PFSK-1 (cell line): ENCODE results near the gene BPIFB3.

Experiments
- FOXP2 ChIP-seq: optimal IDR thresholded peaks from 2 replicates; pipeline ENCODE3; 2011; ENCODE audit warnings: borderline replicate concordance, control low read depth, inconsistent platforms; ENCODE audit not compliant: insufficient read depth; ENCODE audit errors: extremely low read length, extremely low read depth
- POLR2AphosphoS5 ChIP-seq: IDR thresholded peaks from 2 replicates; pipeline ENCODE4 v1.6.1; 2012; ENCODE audit warnings: low read depth, mild to moderate bottlenecking, control low read depth, low read length, moderate library complexity
- TAF1 ChIP-seq: IDR thresholded peaks from 2 replicates; pipeline ENCODE4 v1.6.1; 2012; ENCODE audit warnings: low read length, control low read depth, borderline replicate concordance; ENCODE audit not compliant: insufficient read depth
- TF ChIP-seq, protein P1 (sequence below), 2 experiments: IDR thresholded peaks; 2 replicates each; pipeline versions ENCODE4 v1.6.1 to v1.8.0; 2011 to 2012; ENCODE audit warnings: low read depth in 2 of 2, low read length in 2 of 2, control low read depth in 1 of 2, inconsistent platforms in 1 of 2, mild to moderate bottlenecking in 1 of 2, moderate library complexity in 1 of 2; ENCODE audit not compliant: insufficient read depth in 1 of 2

- TF ChIP-seq, protein P1, sequence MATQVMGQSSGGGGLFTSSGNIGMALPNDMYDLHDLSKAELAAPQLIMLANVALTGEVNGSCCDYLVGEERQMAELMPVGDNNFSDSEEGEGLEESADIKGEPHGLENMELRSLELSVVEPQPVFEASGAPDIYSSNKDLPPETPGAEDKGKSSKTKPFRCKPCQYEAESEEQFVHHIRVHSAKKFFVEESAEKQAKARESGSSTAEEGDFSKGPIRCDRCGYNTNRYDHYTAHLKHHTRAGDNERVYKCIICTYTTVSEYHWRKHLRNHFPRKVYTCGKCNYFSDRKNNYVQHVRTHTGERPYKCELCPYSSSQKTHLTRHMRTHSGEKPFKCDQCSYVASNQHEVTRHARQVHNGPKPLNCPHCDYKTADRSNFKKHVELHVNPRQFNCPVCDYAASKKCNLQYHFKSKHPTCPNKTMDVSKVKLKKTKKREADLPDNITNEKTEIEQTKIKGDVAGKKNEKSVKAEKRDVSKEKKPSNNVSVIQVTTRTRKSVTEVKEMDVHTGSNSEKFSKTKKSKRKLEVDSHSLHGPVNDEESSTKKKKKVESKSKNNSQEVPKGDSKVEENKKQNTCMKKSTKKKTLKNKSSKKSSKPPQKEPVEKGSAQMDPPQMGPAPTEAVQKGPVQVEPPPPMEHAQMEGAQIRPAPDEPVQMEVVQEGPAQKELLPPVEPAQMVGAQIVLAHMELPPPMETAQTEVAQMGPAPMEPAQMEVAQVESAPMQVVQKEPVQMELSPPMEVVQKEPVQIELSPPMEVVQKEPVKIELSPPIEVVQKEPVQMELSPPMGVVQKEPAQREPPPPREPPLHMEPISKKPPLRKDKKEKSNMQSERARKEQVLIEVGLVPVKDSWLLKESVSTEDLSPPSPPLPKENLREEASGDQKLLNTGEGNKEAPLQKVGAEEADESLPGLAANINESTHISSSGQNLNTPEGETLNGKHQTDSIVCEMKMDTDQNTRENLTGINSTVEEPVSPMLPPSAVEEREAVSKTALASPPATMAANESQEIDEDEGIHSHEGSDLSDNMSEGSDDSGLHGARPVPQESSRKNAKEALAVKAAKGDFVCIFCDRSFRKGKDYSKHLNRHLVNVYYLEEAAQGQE (IDR thresholded peaks at IDR 0.05; ENCODE audit: insufficient read depth in 1 of 2, low read depth in 2 of 2, low read length in 2 of 2), result no peak
- no peak for TF ChIP-seq POLR2AphosphoS5
- no peak for TF ChIP-seq FOXP2
- no peak for TF ChIP-seq TAF1
Observed at GRCh38 chr20:33081411-33082154, 27.9 kb downstream of the BPIFB3 start.
